HG03097 (cell line): ENCODE results near the gene LRRC42.

Source experiments
- ATAC-seq: cut with Tn5 transposase; IDR thresholded peaks from one replicate; pipeline ENCODE4 v1.9.1; 2021; ENCODE audit not compliant: unreplicated experiment, low FRiP score

The LRRC42 gene

DNA sequence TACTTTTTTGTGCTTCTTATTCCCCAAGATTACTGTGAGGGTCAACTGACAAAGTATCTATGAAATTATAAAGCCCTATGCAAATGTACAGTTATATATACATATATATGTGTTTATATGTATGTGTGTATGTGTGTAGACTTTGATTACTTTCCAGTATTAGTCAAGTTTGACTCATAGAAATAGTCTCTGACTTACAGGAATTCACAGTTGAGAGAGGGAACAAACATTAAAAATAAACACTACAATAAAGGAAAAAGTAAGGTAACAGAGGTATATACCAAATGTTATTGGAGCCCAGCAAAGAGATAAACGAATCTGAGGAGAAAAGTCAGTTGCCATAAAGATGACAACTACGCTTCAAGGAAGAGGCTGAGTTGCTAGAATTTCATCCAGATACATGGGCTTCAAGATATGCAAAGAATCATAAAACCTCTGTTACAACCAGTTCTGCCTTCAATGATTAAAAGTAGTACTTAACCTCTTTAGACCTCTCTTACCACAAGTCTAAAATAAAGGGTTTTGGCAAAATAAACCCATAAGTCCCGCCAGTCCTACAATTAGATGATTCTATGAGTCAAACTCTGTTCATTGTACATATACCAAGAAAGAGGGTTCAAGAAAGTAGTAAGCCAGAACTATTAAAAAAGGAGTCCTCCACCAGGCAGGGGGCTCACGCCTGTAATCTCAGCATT lies 7.9 kb upstream of the LRRC42 start:
- ATAC-seq, result no peak

GRCh38 chr1:53942127-53942957 lies 3.8 kb upstream of the LRRC42 start:
- no peak for ATAC-seq

- no peak for ATAC-seq
Observed at GRCh38 chr1:53943090-53943489, 3.1 kb upstream of the LRRC42 start.

- no peak for ATAC-seq
Observed at GRCh38 chr1:53943490-53944043, 2.6 kb upstream of the LRRC42 start.

- no peak for ATAC-seq
Observed at GRCh38 chr1:53944469-53945182, 1.5 kb upstream of the LRRC42 start.

- peak; percentile 1 for ATAC-seq
Observed at GRCh38 chr1:53945183-53945432, 1.0 kb upstream of the LRRC42 start.

GRCh38 chr1:53945433-53946251 lies 508 bp upstream of the LRRC42 start, which contains the start of gene IFT25:
IFT25 (minus strand) TSS chr1:53945699; CDS start chr1:53940082, 5,617 bp downstream.
- ATAC-seq, result peak; percentile 63

DNA sequence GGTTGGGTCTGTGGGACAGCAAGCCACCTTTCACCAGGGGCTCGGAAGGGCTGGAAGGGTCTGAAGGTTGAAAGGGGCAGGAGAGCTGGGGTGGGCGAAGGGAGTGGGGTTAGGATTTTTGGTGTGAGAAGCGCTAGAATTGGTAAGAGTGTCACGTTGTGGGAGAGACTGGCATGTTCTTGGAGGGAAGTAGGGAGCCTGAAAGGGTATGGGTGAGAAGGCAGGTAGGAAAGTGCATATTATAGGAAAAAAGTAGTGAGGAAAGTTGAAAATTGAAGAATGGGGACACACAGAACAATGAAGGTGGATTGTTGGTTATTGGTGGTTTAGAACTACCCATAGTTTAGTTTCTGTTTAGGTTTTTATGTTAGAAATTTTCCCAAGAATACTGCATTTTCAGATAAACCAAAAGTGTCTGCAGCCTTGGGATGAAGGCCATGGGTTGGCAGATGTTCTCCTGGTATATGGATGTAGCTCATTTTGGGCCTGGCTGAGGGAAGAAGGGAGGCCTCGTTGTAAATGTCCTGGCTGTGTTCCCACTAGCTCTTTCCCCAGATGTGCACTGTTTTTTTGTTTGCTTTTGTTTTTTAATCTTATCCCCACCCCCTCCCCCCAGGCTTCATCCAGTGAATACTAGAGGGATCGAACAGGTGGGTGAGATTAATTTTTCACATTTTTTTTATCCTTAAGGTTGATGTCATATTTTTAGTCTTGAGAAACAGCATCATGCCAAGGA lies 1.2 kb downstream of the LRRC42 start:
- ATAC-seq, result no peak

GRCh38 chr1:53948291-53948690 lies 2.1 kb downstream of the LRRC42 start:
- ATAC-seq, result no peak

DNA sequence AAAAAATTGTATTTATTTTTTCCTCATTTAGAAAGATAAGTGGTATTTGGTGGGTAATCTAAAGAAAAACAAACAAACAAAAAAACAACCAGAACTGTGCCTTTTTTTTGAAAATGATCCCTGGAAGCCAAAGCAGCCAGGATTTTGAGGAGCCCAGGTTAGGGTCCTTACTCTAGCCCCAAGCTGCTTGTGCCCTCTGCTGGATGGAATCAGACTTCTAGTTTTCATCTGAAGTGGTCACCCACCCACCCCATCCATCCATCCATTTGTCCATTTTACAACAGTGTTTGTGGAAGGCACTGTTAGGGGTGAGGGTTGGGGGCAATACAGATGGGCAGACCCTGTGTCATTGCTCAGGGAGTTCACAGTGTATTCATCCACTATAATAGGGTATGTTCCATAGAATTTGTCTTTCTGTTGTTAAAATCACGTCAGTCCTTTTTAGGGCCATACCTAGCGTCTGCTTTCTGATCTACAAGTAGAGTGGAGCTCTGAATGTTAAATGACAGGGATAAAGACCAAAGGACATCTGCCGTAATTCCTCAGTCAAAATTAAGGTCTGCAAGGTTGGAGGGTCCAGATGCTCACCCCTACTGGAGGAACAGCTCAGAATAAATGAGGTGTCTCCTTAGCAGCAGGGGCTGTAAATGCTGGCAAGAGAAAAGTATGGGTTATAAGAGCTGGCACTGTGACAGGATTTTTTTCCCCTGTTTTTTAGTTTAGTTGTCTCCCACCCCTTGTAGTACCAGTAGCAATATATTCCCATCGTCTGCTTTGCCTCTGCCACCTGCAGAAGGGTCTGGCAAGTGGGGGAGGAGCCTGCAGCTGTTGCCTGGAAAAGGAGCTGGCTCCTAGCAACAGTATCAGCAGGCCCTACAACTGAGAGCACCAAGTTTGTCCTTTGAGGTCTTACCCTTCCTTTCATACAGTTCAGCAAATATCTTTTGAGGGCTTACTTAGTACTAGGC lies 3.2 kb downstream of the LRRC42 start:
- ATAC-seq, result no peak

DNA sequence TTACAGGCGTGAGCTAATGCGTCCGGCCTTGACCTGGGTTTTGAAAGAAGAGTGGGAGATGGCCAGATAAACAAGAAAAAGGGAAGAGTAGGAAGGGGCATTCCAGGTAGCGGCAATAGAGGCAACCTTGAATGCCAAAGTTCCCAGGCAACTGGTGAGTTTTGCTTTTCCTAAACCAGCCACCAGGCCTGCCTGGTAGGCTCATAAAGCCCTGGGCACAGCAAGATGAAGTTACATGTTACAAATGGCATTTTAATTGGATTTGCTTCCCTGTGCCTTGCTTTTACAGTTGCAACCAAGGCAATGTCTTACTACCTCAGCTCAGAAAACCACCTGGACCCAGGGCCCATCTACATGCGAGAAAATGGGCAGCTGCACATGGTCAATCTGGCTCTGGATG lies 5.5 kb downstream of the LRRC42 start:
- no peak for ATAC-seq

- no peak for ATAC-seq
Observed at GRCh38 chr1:53954128-53954527, 8.0 kb downstream of the LRRC42 start.

DNA sequence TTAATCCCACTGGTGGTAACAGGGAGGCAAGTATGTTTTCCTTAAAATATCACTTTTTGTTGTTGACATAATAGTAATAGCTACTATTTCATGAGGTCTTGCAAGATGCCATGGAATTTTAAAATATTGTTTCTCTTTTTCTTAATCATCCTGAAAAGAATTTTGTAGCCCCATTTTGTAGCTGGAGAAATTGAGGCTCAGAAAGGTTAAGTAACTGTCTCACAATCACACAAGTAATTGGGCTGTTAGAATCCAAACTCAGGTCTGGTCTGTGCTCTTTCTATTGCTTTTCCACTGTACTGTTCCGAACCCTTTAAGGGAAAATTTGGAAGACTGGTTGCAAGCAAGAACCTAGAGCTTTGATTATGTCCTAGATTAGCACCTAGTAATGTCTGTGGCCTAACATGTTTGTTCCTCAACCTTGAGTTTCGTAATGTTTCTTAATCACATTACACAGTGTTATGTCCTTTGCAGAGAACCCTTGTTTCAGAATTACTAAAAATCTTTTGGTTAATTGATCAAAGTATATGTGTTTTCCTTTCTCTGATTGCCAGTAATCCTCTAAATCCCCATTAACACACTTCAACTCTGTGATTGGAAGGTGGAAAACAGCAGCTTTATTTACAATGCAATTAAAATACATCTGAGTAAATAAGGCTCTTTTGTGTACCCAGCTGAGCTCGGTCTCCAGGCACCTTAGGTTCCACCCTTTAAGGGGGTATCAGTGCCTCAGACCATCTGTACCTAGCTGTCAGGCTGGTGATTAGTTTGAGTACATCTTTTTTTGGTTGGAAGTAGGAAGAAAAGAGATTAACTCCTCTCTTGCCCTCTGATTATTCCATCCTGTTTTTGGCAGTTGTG lies 10.4 kb downstream of the LRRC42 start:
- ATAC-seq, result no peak

DNA sequence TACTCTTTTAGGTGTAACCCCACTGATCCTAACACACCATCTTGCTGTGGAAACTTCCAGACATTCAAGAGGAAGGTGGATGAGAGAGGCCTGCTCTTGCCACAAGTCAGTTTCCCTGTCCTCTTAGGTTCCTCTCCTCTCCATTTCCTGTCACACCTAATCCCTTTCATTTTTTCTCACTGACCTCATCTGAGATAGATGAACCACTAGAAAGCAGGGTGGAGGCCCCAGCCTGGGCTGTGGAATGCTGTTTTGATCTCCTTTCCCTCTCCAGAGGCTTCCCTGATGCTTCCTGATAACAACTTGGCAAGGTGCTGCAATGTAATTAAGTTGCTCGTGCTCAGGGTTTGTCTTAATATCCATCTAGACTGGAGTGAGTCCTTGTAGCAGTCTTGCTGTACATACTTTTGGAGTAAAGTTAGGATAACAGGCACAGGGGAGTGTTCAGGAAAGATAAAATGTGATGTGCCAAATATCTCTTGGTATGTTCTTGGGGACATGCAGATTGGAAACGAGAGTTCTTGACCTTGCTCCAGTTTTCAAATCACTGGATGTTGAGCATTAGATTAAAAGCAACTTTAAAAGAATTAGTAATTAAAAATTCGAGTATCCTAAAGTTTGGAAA lies 11.2 kb downstream of the LRRC42 start:
- no peak for ATAC-seq

GRCh38 chr1:53959664-53960250 lies 13.6 kb downstream of the LRRC42 start:
- no peak for ATAC-seq

- ATAC-seq, result no peak
Observed at GRCh38 chr1:53962395-53962794, 16.2 kb downstream of the LRRC42 start.

GRCh38 chr1:53963460-53963859 lies 17.3 kb downstream of the LRRC42 start:
- ATAC-seq, result no peak
